ENCODE measurements around the gene TSSK3.
A peak's percentile ranks its signal among the peaks of the same experiment; 100 is the strongest.

The TSSK3 gene

GRCh38 chr1:32345289-32345827, 17.0 kb upstream of the TSSK3 start:
- H3F3A ChIP-seq (ENCODE audit: control insufficient read depth, insufficient read depth) = no peaks in the 10 kb centered on the region
- H4K20me1 ChIP-seq (ENCODE audit: control insufficient read depth, insufficient read depth, low read depth, low read length) = no peaks in the 10 kb centered on the region
- no peak overlapping the region for H3K4me2 ChIP-seq (ENCODE audit: low read length)
- no peak overlapping the region for H3K4me3 ChIP-seq (ENCODE audit: low read length)
- 0 out of 2 replicates have a peak, but pooled peaks cover 4% of the 10 kb centered on the region for H3K27me3 ChIP-seq (ENCODE audit: control insufficient read depth, low read length)
- no peaks in the 10 kb centered on the region for H3K36me3 ChIP-seq (ENCODE audit: control insufficient read depth, low read length)
- H3K4me1 ChIP-seq (ENCODE audit: control insufficient read depth, low read length) = peaks cover 14% of the 10 kb centered on the region
- H3K79me2 ChIP-seq (ENCODE audit: control insufficient read depth, low read length) = no peaks in the 10 kb centered on the region
- TF ChIP-seq CTCF (IDR thresholded peaks at IDR 0.05; ENCODE audit: low read depth, low read length, poor library complexity, severe bottlenecking) = no peak
- no peak for TF ChIP-seq EZH2phosphoT487 (IDR thresholded peaks at IDR 0.05; ENCODE audit: borderline replicate concordance, low read length)
- H3K9me3 ChIP-seq (ENCODE audit: control insufficient read depth, insufficient read depth, low read length) = no peaks in the 10 kb centered on the region
- H3K9me2 ChIP-seq (replicated peaks; ENCODE audit: control insufficient read depth, low read length) = no peaks in the 10 kb centered on the region
- no peak overlapping the region for H3K27ac ChIP-seq (ENCODE audit: low read depth, low read length)

GRCh38 chr1:32346532-32347157, 15.7 kb upstream of the TSSK3 start:
- H3K4me1 ChIP-seq (ENCODE audit: control insufficient read depth, low read length) = peaks cover 23% of the 10 kb centered on the region
- no peaks in the 10 kb centered on the region for H3F3A ChIP-seq (ENCODE audit: control insufficient read depth, insufficient read depth)
- H3K36me3 ChIP-seq (ENCODE audit: control insufficient read depth, low read length) = no peaks in the 10 kb centered on the region
- 0 out of 2 replicates have a peak, but pooled peaks cover 4% of the 10 kb centered on the region for H3K27me3 ChIP-seq (ENCODE audit: control insufficient read depth, low read length)
- no peaks in the 10 kb centered on the region for H3K9me2 ChIP-seq (replicated peaks; ENCODE audit: control insufficient read depth, low read length)
- H3K27ac ChIP-seq (ENCODE audit: low read depth, low read length) = no peak overlapping the region
- no peak overlapping the region for H3K4me2 ChIP-seq (ENCODE audit: low read length)
- no peak overlapping the region for H3K4me3 ChIP-seq (ENCODE audit: low read length)
- H3K79me2 ChIP-seq (ENCODE audit: control insufficient read depth, low read length) = no peaks in the 10 kb centered on the region
- H4K20me1 ChIP-seq (ENCODE audit: control insufficient read depth, insufficient read depth, low read depth, low read length) = no peaks in the 10 kb centered on the region
- peaks cover 3% of the 10 kb centered on the region; the same call in 1 of the 2 replicates for H3K9me3 ChIP-seq (ENCODE audit: control insufficient read depth, insufficient read depth, low read length)
- no peak for TF ChIP-seq CTCF (IDR thresholded peaks at IDR 0.05; ENCODE audit: low read depth, low read length, poor library complexity, severe bottlenecking)
- no peak for TF ChIP-seq EZH2phosphoT487 (IDR thresholded peaks at IDR 0.05; ENCODE audit: borderline replicate concordance, low read length)

- H3K27me3 ChIP-seq (ENCODE audit: control insufficient read depth, low read length) = 0 out of 2 replicates have a peak, but pooled peaks cover 4% of the 10 kb centered on the region
- H3K79me2 ChIP-seq (ENCODE audit: control insufficient read depth, low read length) = no peaks in the 10 kb centered on the region
- H3K4me1 ChIP-seq (ENCODE audit: control insufficient read depth, low read length) = peaks cover 38% of the 10 kb centered on the region
- H3K4me3 ChIP-seq (ENCODE audit: low read length) = 0 out of 2 replicates have a peak overlapping the region, but pooled peaks have one; percentile 11
- H3K9me2 ChIP-seq (replicated peaks; ENCODE audit: control insufficient read depth, low read length) = no peaks in the 10 kb centered on the region
- no peaks in the 10 kb centered on the region for H4K20me1 ChIP-seq (ENCODE audit: control insufficient read depth, insufficient read depth, low read depth, low read length)
- no peak overlapping the region for H3K27ac ChIP-seq (ENCODE audit: low read depth, low read length)
- H3K4me2 ChIP-seq (ENCODE audit: low read length) = peak overlapping the region; percentile 32
- no peaks in the 10 kb centered on the region for H3F3A ChIP-seq (ENCODE audit: control insufficient read depth, insufficient read depth)
- H3K36me3 ChIP-seq (ENCODE audit: control insufficient read depth, low read length) = no peaks in the 10 kb centered on the region
- H3K9me3 ChIP-seq (ENCODE audit: control insufficient read depth, insufficient read depth, low read length) = peaks cover 3% of the 10 kb centered on the region; the same call in 1 of the 2 replicates
- TF ChIP-seq CTCF (IDR thresholded peaks at IDR 0.05; ENCODE audit: low read depth, low read length, poor library complexity, severe bottlenecking) (no peak), EZH2phosphoT487 (IDR thresholded peaks at IDR 0.05; ENCODE audit: borderline replicate concordance, low read length) (no peak)
Observed at GRCh38 chr1:32349211-32349708, 13.1 kb upstream of the TSSK3 start.

Measured in DOHH2 (cell line).